CD4-positive, alpha-beta T cell treated with Interleukin-1 beta for 1 hour (primary cell): ENCODE data around the gene TPGS1.
A peak's percentile ranks its signal among the peaks of the same experiment; 100 is the strongest.

Experiments used
- DNase-seq, 2 donors: peaks; one replicate each; pipeline ENCODE4 v3.0.0-alpha.2; 2020 to 2022

Gene TPGS1

DNA sequence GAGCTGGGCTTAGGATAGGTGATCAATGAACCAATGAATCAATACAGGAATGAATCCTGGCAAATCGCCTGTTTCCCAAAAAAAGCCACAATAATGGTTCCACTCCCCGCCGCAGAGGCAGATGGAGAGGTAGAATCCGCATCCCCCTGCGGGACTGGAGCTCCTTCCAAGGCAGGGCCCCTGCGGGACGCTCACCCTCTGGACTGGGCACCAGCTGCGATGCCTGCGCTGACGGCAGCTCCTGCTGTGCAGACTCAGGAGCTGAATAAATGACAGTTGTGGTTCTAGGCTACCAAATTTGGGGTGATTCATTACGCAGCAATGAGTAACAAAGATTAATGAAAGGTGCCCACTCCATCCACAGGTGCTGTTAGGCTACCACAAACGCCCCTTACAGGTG is 15.4 kb downstream of the TPGS1 start:
- DNase-seq = no peak

DNA sequence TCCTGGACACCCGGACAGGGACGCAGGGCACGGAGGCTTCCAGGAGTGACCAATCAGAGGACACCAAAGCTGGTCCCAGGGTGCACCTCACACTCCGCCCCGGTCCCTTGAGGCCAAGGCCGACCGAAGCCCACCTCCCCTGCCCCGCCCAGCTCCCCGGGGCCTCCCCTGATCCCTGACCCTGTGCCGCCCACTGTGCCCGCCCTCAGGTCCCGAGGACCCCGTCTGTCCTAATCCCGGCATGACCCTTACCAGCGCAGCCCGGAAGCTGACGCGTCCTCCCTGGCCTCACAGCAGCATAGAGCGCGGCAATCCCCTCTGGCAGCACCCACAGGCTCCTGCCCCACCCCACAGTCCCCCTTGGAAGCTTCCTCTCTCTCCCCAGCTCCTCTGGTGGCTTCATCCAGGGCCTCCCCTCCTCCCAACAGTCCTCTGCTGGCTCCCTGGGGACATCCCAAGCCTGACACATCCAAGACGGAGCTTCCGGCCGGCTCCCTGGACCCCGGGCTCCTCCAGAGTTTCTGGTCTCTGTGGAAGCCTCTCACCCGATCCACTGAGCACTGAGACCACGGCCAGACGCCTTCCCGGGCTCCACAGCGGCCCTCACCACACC is 16.9 kb downstream of the TPGS1 start:
- no peak for DNase-seq

GRCh38 chr19:525029-525428 is 17.7 kb downstream of the TPGS1 start:
- DNase-seq = no peak

DNA sequence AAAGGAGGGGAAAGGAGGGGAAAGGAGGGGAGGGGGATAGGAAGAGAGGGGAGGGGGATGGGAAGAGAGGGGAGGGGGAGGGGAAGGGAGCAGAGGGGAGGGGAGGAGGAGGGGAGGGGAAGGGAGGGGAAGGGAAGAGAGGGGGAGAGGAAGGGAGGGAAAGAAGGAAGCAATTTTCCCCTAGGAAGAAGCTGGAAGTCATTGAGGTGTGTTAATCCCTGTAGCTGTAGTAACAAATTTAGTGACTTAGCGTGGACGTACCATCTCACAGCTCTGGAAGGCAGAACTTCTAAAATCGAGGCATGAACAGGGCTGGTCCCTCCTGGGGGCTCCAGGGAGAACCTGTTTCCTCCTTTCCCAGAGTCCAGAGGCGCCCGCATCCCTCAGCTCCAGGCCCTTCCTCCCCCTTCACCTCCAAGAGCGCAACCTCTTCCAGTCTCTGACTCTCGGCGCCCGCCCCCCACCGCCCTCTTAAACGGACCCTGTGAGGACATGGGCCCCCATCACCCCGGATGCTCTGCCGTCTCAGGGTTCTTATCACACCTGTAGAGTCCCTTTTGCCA is 18.6 kb downstream of the TPGS1 start:
- no peak for DNase-seq

GRCh38 chr19:530134-531008 is 23.1 kb downstream of the TPGS1 start:
- DNase-seq = no peak

DNA sequence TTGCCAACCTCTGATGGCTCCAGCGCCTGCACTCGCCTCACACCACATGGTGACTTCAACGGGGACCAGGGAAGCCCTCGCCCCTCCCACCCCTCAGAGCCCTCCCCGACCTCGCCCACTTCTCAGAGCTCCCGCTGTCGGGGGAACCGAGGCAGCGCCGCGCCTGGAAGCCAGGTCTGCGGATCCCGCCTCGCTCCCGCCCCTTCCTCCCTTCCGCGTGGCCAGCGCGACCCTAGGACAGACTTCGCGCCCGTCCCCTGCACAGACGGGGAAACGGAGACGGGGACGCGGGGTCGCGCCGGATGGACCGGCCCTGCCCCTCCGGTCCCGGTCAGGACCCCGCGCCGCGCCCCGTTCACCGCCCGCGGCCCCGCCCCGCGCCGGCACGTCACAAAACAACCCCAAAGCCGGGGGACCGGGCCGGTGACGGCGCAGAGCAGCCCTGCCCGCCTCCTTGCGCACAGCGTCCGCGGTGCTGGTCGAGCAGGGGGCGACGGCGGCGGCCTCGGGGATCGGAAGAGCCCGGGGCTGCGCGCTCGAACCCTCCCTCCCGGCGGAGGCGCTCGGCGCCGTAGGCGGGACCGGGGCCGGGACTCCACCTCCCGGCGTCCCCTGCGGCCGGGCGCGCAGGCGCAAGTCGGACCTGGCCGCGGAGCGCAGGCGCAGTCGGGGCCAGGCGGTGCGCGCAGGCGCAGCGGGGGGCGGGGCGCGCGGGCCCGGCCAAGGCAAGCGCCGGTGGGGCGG is 23.9 kb downstream of the TPGS1 start:
- peak; percentile 89 to 91 for DNase-seq

GRCh38 chr19:531753-532560 is 24.7 kb downstream of the TPGS1 start, which contains the start of gene CDC34:
Gene CDC34, plus strand, starts transcription at chr19:531760. Its CDS starts 172 bp downstream, at chr19:531932.
- DNase-seq = no peak

GRCh38 chr19:532561-533363 is 25.5 kb downstream of the TPGS1 start:
- peak; percentile 49 to 58 for DNase-seq

DNA sequence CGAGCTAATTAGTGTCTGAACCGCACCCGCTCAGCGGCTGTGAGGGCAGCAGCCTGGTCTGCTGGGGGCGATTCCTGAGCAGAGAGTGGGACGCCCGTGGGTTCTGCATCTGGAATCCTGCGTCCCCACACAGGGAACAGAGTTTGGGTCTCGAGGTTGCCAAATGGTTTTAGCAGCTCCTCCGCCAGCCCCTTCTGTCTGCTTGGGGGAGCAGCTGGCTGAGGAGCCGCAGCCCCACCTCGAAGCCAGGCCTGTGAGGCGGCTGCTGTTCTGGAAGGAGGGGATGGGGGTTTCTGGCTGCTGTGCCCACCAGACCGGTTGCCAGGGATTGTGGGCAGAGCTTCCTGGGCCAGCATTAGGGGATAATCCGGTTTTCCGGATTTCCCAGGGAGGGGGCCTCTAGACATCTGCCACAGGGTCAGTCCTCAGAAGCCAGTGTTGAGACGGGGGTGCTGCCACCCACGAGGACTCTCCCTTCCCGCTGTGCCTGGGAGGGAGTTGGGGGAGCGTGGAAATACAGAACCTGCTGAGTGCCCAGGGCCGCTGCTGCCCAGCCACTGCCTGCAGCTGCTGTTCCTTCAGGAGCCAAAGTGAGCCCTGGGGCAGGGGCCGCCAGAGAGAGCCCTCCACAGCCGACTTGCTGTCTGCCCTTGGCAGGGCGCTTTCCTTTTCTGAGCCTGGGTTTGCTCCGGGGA is 26.2 kb downstream of the TPGS1 start:
- DNase-seq = no peak

DNA sequence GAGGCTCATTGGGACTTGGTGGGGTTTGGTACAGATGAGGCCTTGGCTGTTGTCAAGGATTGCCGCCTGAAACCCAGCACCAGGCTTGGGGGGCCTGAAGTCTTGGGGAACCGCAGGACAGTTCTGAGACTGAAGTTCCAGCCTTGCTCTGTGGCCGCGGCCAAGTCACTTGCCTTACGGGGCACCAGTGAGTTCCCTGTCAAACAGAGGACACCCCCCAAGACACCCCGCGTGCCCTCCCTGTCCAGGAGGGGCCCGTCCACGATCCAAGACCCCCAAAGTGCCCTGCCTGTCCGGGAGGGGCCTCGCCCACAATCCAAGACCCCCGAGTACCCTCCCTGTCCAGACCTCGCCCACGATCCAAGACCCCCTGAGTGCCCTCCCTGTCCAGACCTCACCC is 26.8 kb downstream of the TPGS1 start:
- DNase-seq = no peak

- DNase-seq = no peak
These were observed 27.9 kb downstream of the TPGS1 start for GRCh38 chr19:535017-535835.

DNA sequence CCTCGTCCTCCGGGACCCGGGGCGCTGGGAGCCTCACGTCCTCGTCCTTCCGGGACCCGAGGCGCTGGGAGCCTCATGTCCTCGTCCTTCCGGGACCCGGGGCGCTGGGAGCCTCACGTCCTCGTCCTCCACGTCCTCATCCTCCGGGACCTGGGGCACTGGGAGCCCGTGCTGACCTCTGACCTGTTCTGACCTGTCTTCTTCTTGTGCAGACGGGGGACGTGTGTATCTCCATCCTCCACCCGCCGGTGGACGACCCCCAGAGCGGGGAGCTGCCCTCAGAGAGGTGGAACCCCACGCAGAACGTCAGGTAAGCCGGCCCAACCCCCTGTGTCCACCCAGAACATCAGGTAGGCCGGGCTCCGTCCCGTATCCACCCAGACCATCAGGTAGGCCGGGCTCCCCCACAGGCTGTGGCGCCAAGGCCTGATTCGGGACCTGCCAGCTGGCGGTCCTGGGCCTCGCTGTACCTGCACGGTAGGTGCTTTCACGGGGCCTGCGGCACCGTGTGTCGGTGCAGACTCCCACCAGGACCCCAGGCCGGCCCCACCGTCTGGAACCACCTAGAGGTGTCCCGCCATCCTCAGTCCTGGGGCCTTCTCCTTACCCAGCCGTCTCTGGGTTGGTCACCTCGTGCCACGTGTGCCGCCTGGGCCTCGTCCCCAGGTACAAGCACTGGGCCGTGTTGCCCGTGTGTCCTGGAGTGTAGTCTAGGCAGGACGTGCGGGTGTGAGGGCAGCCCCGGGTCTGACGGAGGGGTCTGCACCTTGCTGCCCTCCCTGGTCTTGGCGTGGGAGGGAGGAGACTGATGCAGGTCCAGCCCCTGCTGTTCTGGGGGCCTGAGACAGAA is 29.0 kb downstream of the TPGS1 start:
- DNase-seq = no peak

GRCh38 chr19:536881-537404 is 29.6 kb downstream of the TPGS1 start:
- no peak for DNase-seq

- DNase-seq = no peak
These were observed 31.5 kb downstream of the TPGS1 start for GRCh38 chr19:538641-539428.

DNA sequence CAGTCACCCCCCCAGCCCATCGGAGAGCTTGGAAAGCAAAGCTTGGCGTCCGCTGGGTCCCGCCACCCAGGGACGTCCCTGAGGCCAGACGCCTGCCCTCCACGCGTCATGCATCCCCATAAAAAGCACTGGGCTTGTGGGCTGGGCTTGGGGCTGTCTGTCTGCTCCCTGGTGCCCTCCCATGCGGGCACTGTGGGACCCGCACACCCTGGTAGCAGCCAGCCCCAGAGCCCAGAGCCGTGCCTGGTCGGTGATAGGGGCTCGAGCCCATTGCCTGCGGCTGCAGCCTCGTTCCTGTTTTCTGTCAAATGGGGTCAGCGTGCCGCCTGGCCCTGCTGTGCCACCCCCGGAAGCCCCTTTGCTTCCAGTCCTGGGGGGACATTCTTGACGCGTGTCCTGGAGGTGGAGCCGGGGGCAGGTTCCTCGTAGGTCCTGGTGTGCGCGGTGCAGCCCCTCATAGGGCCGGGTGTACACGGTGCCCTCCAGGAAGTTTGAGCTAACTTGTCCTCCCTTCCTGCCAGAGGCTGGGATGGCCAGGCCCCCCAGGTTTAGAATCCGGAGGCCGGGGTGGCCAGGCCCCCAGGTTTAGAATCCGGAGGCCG is 32.2 kb downstream of the TPGS1 start:
- no peak for DNase-seq

- no peak for DNase-seq
These were observed 33.8 kb downstream of the TPGS1 start for GRCh38 chr19:540867-541637.

- no peak for DNase-seq
These were observed 34.4 kb downstream of the TPGS1 start for GRCh38 chr19:541699-542098.
